WERI-Rb-1 (cell line): ENCODE measurements around the gene ISCA2.

Experiments used
- DNase-seq: peaks from one replicate; pipeline ENCODE4 v3.0.0-alpha.2; 2020
- H3K27ac ChIP-seq: fragments of 250-450 bp; sonication (Bioruptor Pico); 2 replicates; pipeline ENCODE4 v1.5.1; 2020; ENCODE audit warnings: mild to moderate bottlenecking, moderate library complexity
- H3K27me3 ChIP-seq: fragments of 250-450 bp; sonication (Bioruptor Pico); 2 replicates; pipeline ENCODE4 v1.5.1; 2021; ENCODE audit warnings: mild to moderate bottlenecking, low read depth, moderate library complexity; ENCODE audit not compliant: insufficient read depth, severe bottlenecking
- H3K36me3 ChIP-seq: fragments of 250-450 bp; sonication (Bioruptor Pico); 2 replicates; pipeline ENCODE4 v1.5.1; 2020; ENCODE audit warnings: mild to moderate bottlenecking, moderate library complexity
- H3K4me3 ChIP-seq: 2 replicates; pipeline ENCODE4 v1.5.1; 2011; ENCODE audit warnings: low read depth, mild to moderate bottlenecking, control low read depth, low read length
- H3K9me3 ChIP-seq: fragments of 250-450 bp; sonication (Bioruptor Pico); 2 replicates; pipeline ENCODE4 v1.5.1; 2021; ENCODE audit warnings: mild to moderate bottlenecking, moderate library complexity; ENCODE audit not compliant: severe bottlenecking
- CTCF ChIP-seq: IDR thresholded peaks from 2 replicates; pipeline ENCODE4 v1.5.1; 2011; ENCODE audit warnings: low read depth, mild to moderate bottlenecking, control low read depth, inconsistent platforms, low read length

The ISCA2 gene

GRCh38 chr14:74476607-74477006 lies 17.0 kb upstream of the ISCA2 start:
- H3K4me3 ChIP-seq, result no peak overlapping the region
- DNase-seq, result no peak
- no peaks in the 10 kb centered on the region for H3K9me3 ChIP-seq
- H3K27me3 ChIP-seq, result no peaks in the 10 kb centered on the region
- peak overlapping the region; percentile 82 for H3K27ac ChIP-seq
- TF ChIP-seq CTCF, result no peak
- no peaks in the 10 kb centered on the region for H3K36me3 ChIP-seq

GRCh38 chr14:74478996-74479635 lies 14.4 kb upstream of the ISCA2 start:
- no peaks in the 10 kb centered on the region for H3K9me3 ChIP-seq
- 0 out of 2 replicates have a peak, but pooled peaks cover 3% of the 10 kb centered on the region for H3K36me3 ChIP-seq
- H3K27ac ChIP-seq, result no peak overlapping the region
- TF ChIP-seq CTCF, result peak; percentile 90
- DNase-seq, result peak; percentile 49
- H3K27me3 ChIP-seq, result no peaks in the 10 kb centered on the region
- H3K4me3 ChIP-seq, result no peak overlapping the region

GRCh38 chr14:74480046-74480445 lies 13.5 kb upstream of the ISCA2 start:
- 0 out of 2 replicates have a peak, but pooled peaks cover 3% of the 10 kb centered on the region for H3K36me3 ChIP-seq
- TF ChIP-seq CTCF, result no peak
- H3K27me3 ChIP-seq, result no peaks in the 10 kb centered on the region
- no peak overlapping the region for H3K27ac ChIP-seq
- no peak overlapping the region for H3K4me3 ChIP-seq
- DNase-seq, result no peak
- H3K9me3 ChIP-seq, result no peaks in the 10 kb centered on the region

GRCh38 chr14:74482571-74482970 lies 11.0 kb upstream of the ISCA2 start:
- DNase-seq, result no peak
- H3K36me3 ChIP-seq, result 0 out of 2 replicates have a peak, but pooled peaks cover 3% of the 10 kb centered on the region
- no peaks in the 10 kb centered on the region for H3K27me3 ChIP-seq
- no peaks in the 10 kb centered on the region for H3K9me3 ChIP-seq
- TF ChIP-seq CTCF, result no peak
- no peak overlapping the region for H3K27ac ChIP-seq
- no peak overlapping the region for H3K4me3 ChIP-seq

- Histone ChIP-seq H3K9me3 (no peaks in the 10 kb centered on the region), H3K27ac (no peak overlapping the region), H3K36me3 (0 out of 2 replicates have a peak, but pooled peaks cover 3% of the 10 kb centered on the region), H3K27me3 (no peaks in the 10 kb centered on the region), H3K4me3 (no peak overlapping the region)
- no peak for DNase-seq
- TF ChIP-seq CTCF, result no peak
These were observed 10.2 kb upstream of the ISCA2 start for GRCh38 chr14:74483321-74483720.

GRCh38 chr14:74486164-74486563 lies 7.4 kb upstream of the ISCA2 start:
- H3K27me3 ChIP-seq, result no peaks in the 10 kb centered on the region
- DNase-seq, result no peak
- 0 out of 2 replicates have a peak, but pooled peaks cover 3% of the 10 kb centered on the region for H3K36me3 ChIP-seq
- no peak overlapping the region for H3K27ac ChIP-seq
- no peak for TF ChIP-seq CTCF
- no peaks in the 10 kb centered on the region for H3K9me3 ChIP-seq
- H3K4me3 ChIP-seq, result no peak overlapping the region
